ENCODE measurements around the gene FBLN1.
"Not testable (repeated sequence)": the region's sequence is repeated elsewhere in the genome, so short reads cannot be mapped to it uniquely, and the experiment has no call there.

FBLN1 gene

DNA sequence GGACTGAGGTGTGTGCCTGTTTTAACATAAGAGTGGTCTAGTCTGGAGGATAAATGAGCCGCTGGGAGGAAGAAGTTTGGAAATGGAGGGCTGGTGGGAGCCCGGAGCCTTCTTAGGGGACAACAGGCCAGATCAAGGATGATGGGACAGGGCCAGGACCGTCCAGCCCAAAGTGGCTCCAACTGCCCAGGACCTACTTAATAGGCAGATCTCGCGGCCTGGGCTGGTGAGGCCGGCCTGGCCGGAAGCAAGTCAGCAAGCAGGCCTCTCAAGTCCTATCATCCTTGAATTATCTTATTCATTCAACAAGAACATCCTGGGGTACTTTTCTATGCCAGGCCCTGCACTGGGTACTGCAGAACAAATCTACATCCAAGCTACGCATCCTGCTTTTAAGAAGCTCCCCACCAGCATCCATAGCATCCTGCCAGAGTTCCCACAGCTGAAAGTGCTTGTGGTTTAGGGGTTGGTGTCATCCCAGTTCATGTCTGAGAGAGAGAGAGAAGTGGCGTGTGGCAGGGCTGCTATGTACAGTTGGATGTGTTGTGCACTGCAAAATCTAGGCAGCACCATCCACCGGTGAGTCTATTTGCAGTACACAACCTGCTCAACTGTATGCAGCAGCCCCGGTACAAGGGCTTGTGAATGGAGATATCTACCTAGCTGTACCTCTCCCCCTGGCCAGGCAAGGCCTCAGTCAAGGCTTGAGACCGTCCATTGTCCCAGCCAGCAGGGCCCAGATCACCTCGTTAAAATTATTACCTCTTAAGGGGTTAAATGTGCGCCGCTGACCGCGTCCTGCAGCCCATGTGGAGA lies 82.1 kb downstream of the FBLN1 start:
- peak; percentile 30 for FAIRE-seq

GRCh38 chr22:45585437-45585755 lies 82.7 kb downstream of the FBLN1 start:
- DNase-seq (ENCODE audit: low spot score) = no peak
- FAIRE-seq = no peak

More for the DNA sequence above, 82.1 kb downstream of the FBLN1 start:
- no peak for DNase-seq (ENCODE audit: low spot score)

GRCh38 chr22:45585946-45586540 lies 83.4 kb downstream of the FBLN1 start:
- no peak for FAIRE-seq
- no peak for DNase-seq (ENCODE audit: low spot score)

DNA sequence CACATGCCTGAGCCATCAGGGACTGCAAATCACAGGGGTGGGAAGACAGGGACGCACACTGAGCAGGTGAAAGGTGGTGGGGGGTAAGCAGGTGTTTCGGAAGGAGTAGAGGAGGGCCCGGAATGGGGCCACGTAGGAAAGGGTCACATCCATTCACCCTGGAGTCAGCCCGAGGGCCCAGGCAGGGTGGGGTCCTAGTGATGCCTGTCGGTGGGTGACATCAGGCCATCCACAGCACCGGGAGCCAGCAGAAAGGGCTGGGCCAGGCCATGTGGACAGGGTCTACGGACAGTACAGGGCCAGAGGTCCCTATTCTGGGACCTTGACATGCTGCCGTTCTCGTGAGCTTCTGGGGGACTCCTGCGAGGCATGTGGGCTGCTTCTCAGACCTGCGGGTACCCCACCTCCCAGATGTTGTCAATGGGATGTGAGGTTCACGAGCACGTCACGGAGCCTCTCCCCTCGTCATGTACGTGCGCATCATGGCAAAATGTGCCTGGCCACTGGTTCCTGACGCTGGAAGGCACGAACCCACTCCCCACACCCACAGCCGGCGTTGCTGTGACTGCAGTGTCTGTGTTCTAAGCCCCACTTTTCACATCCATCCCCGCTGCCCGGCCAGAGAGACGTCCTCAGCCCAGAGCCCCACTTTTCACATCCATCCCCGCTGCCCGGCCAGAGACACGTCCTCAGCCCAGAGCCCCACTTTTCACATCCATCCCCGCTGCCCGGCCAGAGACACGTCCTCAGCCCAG lies 84.1 kb downstream of the FBLN1 start:
- DNase-seq (ENCODE audit: low spot score) = no peak
- FAIRE-seq = no peak

- FAIRE-seq (no peak), DNase-seq (ENCODE audit: low spot score) (no peak)
These were observed 85.2 kb downstream of the FBLN1 start for GRCh38 chr22:45587638-45588505.

DNA sequence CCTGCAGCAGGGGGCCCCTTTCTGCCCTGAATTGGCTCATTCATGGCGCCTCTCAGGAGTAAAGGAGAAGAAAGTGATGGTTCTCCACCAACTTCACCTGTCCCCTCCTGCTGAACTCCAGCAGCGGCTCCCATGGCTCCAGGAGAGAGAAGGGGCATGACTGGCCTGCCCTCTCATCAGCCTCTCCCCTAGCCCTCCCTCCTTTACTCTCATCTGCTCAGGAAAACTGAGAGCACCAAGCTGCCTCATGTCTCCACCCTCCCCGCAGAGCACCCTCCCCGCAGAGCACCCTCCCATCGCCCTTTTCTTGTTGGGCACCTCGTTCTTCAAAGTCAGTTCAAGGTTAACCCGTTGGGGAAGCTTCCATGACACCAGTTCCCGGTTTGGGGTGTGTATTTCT lies 86.9 kb downstream of the FBLN1 start:
- DNase-seq (ENCODE audit: low spot score) (no peak), FAIRE-seq (no peak)

- FAIRE-seq (no peak), DNase-seq (ENCODE audit: low spot score) (no peak)
These were observed 87.6 kb downstream of the FBLN1 start for GRCh38 chr22:45590262-45590661.

- not testable (repeated sequence) for FAIRE-seq; DNase-seq (ENCODE audit: low spot score)
These were observed 89.0 kb downstream of the FBLN1 start for GRCh38 chr22:45591633-45592213.

- DNase-seq (ENCODE audit: low spot score) (no peak), FAIRE-seq (peak; percentile 95)
These were observed 91.6 kb downstream of the FBLN1 start for GRCh38 chr22:45594123-45594941.

DNA sequence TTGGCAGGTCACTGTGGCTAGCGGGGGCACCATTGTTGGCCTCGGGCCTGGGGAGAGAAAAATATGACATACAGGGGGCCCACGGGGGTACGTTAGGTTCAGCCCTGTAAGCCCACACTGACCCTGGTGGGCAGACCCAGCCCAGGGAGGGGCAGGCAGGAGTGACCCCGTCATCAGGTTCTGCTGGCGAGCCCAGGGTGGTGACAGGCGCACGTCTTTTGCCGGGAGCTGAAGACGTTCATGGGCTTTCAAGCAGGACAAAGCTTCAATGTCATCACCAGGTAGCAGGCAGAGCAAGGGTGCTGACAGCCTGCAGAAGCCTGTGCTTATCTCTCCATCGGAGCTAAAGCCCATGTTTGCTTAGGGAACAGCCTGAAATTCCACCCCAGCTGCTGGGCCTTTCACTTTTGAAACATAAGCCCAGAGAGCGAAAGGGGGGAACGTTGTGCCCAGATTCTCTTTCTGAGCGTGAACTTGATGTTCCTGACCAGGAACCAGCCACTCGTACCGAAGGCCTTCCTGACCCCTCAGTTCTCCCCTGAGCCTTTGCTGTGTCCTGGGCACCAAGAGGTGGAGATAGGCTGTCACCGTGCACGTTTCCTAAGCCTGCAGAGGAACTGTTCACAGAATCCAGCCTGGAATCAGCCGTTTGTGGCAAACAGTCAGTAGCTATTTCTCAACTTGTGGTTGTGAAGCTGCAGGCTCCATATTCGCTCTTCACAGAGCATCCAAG lies 94.9 kb downstream of the FBLN1 start:
- DNase-seq (ENCODE audit: low spot score) (no peak), FAIRE-seq (no peak)

DNA sequence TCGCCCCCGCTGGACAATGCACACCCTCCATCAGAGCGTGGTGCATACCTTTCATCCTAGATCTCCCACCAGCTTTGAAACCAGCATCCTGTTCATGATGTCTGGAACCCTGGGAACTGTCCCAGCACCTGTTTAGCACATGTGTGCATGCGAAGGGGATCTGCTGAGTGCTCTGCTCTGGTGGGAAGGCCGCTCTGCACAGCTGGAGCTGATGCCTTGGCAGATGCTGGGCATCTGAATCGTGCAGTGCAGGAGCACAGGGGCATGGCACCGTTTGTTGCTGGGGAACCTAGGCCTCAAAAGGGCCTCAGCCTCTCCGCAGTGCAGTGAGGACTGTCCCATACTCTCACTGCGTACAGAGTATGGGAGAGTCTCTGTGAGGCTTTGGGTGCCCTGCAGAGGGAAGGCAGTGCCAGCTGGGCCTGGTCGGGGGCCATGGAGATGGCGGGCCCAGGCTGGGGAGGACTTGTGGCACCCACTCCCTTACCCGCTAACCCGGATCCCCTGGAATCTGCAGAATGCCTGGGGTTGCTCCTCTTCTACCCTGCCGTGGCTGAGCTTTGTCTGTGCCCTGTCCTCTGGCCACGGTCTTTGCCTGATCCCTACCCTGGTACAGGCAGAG lies 96.0 kb downstream of the FBLN1 start:
- no peak for DNase-seq (ENCODE audit: low spot score)
- no peak for FAIRE-seq

DNA sequence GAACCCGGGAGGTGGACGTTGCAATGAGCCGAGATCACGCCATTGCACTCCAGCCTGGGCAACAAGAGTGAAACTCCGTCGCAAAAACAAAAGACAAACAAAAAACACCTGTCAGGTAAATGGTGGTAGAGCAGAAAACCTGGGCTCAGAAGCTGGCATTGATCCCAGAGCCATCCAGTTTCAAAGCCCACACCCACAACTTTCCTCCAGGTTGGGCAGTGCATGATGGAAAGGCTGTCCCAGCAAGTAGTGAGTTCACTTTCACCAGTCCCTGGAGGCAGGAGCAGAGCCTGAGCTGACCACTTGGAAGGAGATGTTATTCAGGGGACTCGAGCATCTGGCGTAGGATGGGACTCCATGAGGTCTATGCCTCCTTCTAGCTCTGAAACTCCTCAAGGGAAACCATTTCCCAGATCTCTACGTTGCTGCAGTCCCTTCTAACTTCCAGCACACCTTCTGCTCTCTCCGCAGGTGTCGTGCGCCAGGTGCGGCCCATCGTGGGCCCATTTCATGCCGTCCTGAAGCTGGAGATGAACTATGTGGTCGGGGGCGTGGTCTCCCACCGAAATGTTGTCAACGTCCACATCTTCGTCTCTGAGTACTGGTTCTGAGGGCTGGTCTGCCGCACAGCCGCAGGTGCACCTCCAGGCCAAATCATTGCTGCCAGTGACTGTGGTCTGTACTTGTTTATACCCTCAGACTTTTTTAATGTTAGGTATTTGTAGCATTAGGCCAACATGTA lies 97.3 kb downstream of the FBLN1 start:
- FAIRE-seq = no peak
- no peak for DNase-seq (ENCODE audit: low spot score)

- FAIRE-seq (no peak), DNase-seq (ENCODE audit: low spot score) (no peak)
These were observed 98.4 kb downstream of the FBLN1 start for GRCh38 chr22:45600790-45601730.

DNA sequence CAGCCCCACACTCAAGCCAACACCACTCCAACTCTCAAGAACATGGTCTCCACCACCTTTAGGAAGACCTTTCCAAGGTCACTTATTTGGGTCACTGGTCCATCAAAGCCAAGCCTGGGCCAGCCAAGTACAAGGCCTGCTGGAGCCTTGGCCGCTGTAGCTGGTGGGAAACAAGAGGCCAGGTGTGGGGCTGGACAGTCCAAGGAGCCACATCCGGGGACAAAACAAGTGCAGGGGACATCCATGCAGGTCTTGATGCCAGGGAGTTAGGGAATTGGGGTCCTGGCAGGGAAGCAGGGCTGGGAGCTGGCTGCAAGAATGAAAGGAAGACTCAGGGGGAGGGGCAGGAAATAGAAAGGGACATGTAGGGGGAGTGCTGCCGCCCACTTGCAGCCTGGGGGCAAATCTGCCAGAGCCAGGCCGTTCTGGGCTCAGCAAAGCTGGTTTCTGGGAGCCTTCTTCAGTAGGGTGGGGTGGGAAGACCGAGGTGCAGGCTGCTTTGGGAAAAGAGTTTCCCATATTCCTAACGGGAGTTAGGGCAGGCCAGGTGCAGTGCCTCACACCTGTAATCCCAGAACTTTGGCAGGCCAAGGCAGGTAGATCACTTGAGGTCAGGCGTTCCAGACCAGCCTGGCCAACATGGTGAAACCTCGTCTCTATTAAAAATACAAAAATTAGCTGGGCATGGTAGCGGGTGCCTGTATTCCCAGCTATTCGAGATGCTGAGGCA lies 99.5 kb downstream of the FBLN1 start:
- DNase-seq (ENCODE audit: low spot score) = no peak
- FAIRE-seq = peak; percentile 9

DNA sequence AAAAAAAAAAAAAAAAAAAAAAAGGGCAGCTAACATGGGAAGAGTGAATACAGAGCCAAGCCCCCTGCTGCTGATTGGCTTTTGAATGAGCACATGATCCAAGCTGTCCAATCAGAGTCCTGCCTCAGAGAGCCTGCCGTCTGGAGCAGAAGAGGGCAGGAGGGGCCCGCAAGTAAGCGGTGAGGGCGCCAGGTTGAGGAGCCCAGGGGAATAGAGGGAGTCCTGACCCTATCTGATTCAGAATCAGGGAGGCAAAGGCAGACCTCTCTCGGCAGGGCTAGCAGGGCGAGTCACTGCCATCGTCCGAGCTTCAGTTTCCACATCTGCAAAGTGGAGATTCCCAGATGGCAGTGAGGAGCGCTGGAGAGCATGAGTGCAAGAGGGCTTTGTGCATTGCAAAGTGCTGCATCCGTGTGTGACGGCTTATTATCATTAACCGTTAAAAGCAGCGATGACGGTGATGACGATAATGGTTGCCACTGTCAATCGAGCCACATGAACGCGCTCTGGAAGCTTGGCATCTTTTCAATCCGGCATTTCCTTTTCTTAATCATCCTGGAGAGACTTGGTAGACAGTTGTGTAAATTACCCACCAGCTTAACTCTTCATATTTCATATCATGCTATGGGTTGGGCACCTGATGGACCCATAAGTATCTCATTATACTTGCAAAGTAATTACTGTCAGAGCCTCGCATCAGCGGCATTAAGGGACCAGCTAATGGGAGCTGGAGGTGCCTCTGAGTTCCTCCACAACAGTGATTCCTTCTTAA lies 100.3 kb downstream of the FBLN1 start:
- DNase-seq (ENCODE audit: low spot score) = peak; percentile 93
- FAIRE-seq = peak; percentile 46

GRCh38 chr22:45603619-45604018 lies 100.9 kb downstream of the FBLN1 start:
- no peak for FAIRE-seq
- DNase-seq (ENCODE audit: low spot score) = no peak
